ENCODE results near the gene FOCAD. TPM values are rescaled to one million over a fixed set of nuclear protein-coding genes. Genes with fewer than 3 reads are reported as not detected.

The FOCAD gene
- total RNA-seq, 1 donor from 2014 or later: 48.2 TPM

DNA sequence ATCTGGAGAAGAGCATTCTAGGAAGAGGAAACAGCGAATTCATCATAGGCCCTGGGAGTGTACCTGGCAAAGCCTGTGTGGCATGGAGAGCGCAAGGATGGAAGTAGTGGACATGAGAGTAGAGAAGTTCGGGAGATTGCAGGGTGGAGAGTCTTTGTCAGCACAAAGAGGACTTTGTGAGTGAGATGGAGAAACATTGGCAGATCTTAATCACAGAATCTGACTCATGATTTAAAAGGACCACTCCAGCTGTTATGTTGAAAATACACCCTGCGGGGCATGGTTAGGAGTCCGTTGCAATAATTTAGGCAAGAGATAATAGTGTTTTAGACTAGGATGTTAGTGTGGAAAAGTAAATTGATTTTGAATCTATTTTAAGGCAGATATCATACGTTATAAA is 230.5 kb downstream of the FOCAD start:
- H2AFZ ChIP-seq (ENCODE audit: low read depth, low read length): no peak overlapping the region
- H3K4me1 Mint-ChIP-seq (ENCODE audit: low read depth, unreplicated experiment): peaks cover 4% of the 10 kb centered on the region
- H3K27me3 Mint-ChIP-seq (ENCODE audit: low read depth, unreplicated experiment): no peaks in the 10 kb centered on the region
- peaks cover 2% of the 10 kb centered on the region for H3K9me3 Mint-ChIP-seq (ENCODE audit: unreplicated experiment)
- no peak for FAIRE-seq
- DNase-seq (ENCODE audit: low read depth): no peak
- no peak overlapping the region for H3K4me2 ChIP-seq (ENCODE audit: low read length)
- H3K9ac ChIP-seq (ENCODE audit: low read length): no peak overlapping the region
- H3K36me3 ChIP-seq (ENCODE audit: insufficient read depth, low read length): no peaks in the 10 kb centered on the region
- no peak for TF ChIP-seq EZH2 (IDR thresholded peaks at IDR 0.05; ENCODE audit: insufficient read depth, low read length)
- TF ChIP-seq, protein P1, sequence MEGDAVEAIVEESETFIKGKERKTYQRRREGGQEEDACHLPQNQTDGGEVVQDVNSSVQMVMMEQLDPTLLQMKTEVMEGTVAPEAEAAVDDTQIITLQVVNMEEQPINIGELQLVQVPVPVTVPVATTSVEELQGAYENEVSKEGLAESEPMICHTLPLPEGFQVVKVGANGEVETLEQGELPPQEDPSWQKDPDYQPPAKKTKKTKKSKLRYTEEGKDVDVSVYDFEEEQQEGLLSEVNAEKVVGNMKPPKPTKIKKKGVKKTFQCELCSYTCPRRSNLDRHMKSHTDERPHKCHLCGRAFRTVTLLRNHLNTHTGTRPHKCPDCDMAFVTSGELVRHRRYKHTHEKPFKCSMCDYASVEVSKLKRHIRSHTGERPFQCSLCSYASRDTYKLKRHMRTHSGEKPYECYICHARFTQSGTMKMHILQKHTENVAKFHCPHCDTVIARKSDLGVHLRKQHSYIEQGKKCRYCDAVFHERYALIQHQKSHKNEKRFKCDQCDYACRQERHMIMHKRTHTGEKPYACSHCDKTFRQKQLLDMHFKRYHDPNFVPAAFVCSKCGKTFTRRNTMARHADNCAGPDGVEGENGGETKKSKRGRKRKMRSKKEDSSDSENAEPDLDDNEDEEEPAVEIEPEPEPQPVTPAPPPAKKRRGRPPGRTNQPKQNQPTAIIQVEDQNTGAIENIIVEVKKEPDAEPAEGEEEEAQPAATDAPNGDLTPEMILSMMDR (IDR thresholded peaks at IDR 0.05; ENCODE audit: insufficient read depth, low read depth, low read length): no peak
- H3K27ac ChIP-seq (ENCODE audit: low read depth, low read length): no peak overlapping the region
- no peaks in the 10 kb centered on the region for H3K4me1 ChIP-seq (ENCODE audit: insufficient read depth, low read length)
- H3K27me3 ChIP-seq (ENCODE audit: insufficient read depth, low read length): no peaks in the 10 kb centered on the region
- H3K4me3 ChIP-seq (ENCODE audit: insufficient read depth, low read depth, low read length): no peak overlapping the region
- H3K36me3 Mint-ChIP-seq (ENCODE audit: low read depth, unreplicated experiment): peaks cover 19% of the 10 kb centered on the region
- no peaks in the 10 kb centered on the region for H3K9me3 ChIP-seq (ENCODE audit: insufficient read depth, low read depth, low read length)
- no peaks in the 10 kb centered on the region for H3K79me2 ChIP-seq (ENCODE audit: insufficient read depth, low read length)
- H3K27ac Mint-ChIP-seq (ENCODE audit: unreplicated experiment): no peak overlapping the region
- no peaks in the 10 kb centered on the region for H4K20me1 ChIP-seq (ENCODE audit: insufficient read depth, low read length)
- H3K4me3 Mint-ChIP-seq (ENCODE audit: unreplicated experiment): no peak overlapping the region

DNA sequence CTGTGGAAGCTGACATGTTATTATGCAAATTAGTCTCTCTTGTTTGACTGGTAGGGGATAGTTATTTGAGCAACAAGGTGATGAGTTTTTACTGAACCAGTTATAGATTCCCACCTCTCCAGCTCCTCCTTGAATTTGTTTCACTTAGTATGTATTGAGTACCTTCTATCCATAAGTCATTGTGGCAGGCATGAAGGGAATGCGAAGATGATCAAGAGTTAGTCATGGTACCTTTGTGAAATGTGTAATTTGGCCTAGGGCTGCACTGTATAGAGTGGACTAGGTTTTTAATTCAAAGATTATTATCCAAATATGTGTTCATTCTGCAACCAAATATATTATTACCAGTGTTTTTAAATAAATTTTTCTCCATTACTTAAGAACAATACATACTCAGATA is 237.3 kb downstream of the FOCAD start:
- H2AFZ ChIP-seq (ENCODE audit: low read depth, low read length): no peak overlapping the region
- no peaks in the 10 kb centered on the region for H3K27me3 Mint-ChIP-seq (ENCODE audit: low read depth, unreplicated experiment)
- no peak for DNase-seq (ENCODE audit: low read depth)
- H3K4me3 Mint-ChIP-seq (ENCODE audit: unreplicated experiment): no peak overlapping the region
- no peak overlapping the region for H3K4me3 ChIP-seq (ENCODE audit: insufficient read depth, low read depth, low read length)
- no peak overlapping the region for H3K27ac ChIP-seq (ENCODE audit: low read depth, low read length)
- no peaks in the 10 kb centered on the region for H4K20me1 ChIP-seq (ENCODE audit: insufficient read depth, low read length)
- H3K79me2 ChIP-seq (ENCODE audit: insufficient read depth, low read length): no peaks in the 10 kb centered on the region
- H3K27ac Mint-ChIP-seq (ENCODE audit: unreplicated experiment): no peak overlapping the region
- peaks cover 22% of the 10 kb centered on the region for H3K36me3 Mint-ChIP-seq (ENCODE audit: low read depth, unreplicated experiment)
- H3K9me3 ChIP-seq (ENCODE audit: insufficient read depth, low read depth, low read length): no peaks in the 10 kb centered on the region
- H3K4me1 Mint-ChIP-seq (ENCODE audit: low read depth, unreplicated experiment): peaks cover 17% of the 10 kb centered on the region
- H3K27me3 ChIP-seq (ENCODE audit: insufficient read depth, low read length): no peaks in the 10 kb centered on the region
- no peak for FAIRE-seq
- H3K4me2 ChIP-seq (ENCODE audit: low read length): no peak overlapping the region
- H3K9me3 Mint-ChIP-seq (ENCODE audit: unreplicated experiment): no peaks in the 10 kb centered on the region
- H3K36me3 ChIP-seq (ENCODE audit: insufficient read depth, low read length): no peaks in the 10 kb centered on the region
- no peaks in the 10 kb centered on the region for H3K4me1 ChIP-seq (ENCODE audit: insufficient read depth, low read length)
- TF ChIP-seq, protein P1 (IDR thresholded peaks at IDR 0.05; ENCODE audit: insufficient read depth, low read depth, low read length): no peak
- no peak for TF ChIP-seq EZH2 (IDR thresholded peaks at IDR 0.05; ENCODE audit: insufficient read depth, low read length)
- no peak overlapping the region for H3K9ac ChIP-seq (ENCODE audit: low read length)

DNA sequence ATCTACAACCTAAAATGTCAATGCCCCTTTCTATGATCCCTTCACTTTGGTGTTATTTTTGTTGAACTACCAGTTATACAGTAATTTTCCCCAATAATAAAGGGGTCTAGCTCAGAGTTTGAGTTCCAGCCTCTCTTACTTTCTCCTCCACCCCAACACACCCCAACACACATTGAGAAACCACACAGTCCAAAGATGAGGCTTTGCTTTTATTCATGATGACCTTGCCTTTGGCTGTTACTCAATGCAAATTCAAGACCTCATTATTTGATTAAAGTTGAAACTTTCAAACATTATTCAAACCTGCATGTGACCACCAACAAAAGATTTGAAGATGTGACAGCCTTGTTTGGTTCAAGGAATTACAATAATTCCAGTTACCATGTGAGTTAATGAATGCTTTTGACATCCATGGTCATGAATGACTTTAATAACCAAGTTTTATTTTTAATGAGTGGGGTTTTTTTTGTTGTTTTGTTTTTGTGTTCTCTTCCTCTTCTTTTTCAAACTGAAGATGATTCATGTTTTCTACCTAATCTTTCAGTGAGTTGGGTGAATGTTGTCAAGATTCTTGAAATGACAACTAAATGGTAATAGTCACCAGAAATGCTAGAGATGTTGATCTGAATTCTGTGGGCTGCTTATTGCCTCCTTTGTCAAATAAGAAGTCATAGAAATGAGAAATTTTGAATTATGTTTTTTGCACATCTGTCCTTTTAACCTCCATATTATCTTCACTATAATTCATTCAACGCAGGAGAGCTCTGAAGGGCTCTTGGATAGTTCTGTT is 241.4 kb downstream of the FOCAD start:
- H3K9me3 Mint-ChIP-seq (ENCODE audit: unreplicated experiment): no peaks in the 10 kb centered on the region
- no peak overlapping the region for H3K27ac ChIP-seq (ENCODE audit: low read depth, low read length)
- H3K4me1 ChIP-seq (ENCODE audit: insufficient read depth, low read length): no peaks in the 10 kb centered on the region
- no peak for FAIRE-seq
- no peak overlapping the region for H3K4me2 ChIP-seq (ENCODE audit: low read length)
- H3K4me3 ChIP-seq (ENCODE audit: insufficient read depth, low read depth, low read length): no peak overlapping the region
- no peaks in the 10 kb centered on the region for H4K20me1 ChIP-seq (ENCODE audit: insufficient read depth, low read length)
- DNase-seq (ENCODE audit: low read depth): no peak
- H3K27ac Mint-ChIP-seq (ENCODE audit: unreplicated experiment): no peak overlapping the region
- H2AFZ ChIP-seq (ENCODE audit: low read depth, low read length): no peak overlapping the region
- H3K4me1 Mint-ChIP-seq (ENCODE audit: low read depth, unreplicated experiment): peaks cover 13% of the 10 kb centered on the region
- H3K36me3 Mint-ChIP-seq (ENCODE audit: low read depth, unreplicated experiment): peaks cover 10% of the 10 kb centered on the region
- H3K27me3 Mint-ChIP-seq (ENCODE audit: low read depth, unreplicated experiment): no peaks in the 10 kb centered on the region
- no peak overlapping the region for H3K9ac ChIP-seq (ENCODE audit: low read length)
- no peak overlapping the region for H3K4me3 Mint-ChIP-seq (ENCODE audit: unreplicated experiment)
- no peaks in the 10 kb centered on the region for H3K27me3 ChIP-seq (ENCODE audit: insufficient read depth, low read length)
- no peaks in the 10 kb centered on the region for H3K9me3 ChIP-seq (ENCODE audit: insufficient read depth, low read depth, low read length)
- no peaks in the 10 kb centered on the region for H3K36me3 ChIP-seq (ENCODE audit: insufficient read depth, low read length)
- TF ChIP-seq, protein P1 (IDR thresholded peaks at IDR 0.05; ENCODE audit: insufficient read depth, low read depth, low read length): no peak
- TF ChIP-seq EZH2 (IDR thresholded peaks at IDR 0.05; ENCODE audit: insufficient read depth, low read length): no peak
- no peaks in the 10 kb centered on the region for H3K79me2 ChIP-seq (ENCODE audit: insufficient read depth, low read length)
